HEK293T (cell line): ENCODE results near the gene ZNF385B.

ENCODE experiments used
- FOXM1 ChIP-seq: fragments of 450-650 bp; IDR thresholded peaks from 2 replicates; pipeline ENCODE4 v1.6.1; 2017; ENCODE audit warnings: mild to moderate bottlenecking, borderline replicate concordance
- LEF1 ChIP-seq: fragments of 450-650 bp; IDR thresholded peaks from 2 replicates; pipeline ENCODE4 v1.6.1; 2017; ENCODE audit warnings: mild to moderate bottlenecking, borderline replicate concordance
- TARDBP ChIP-seq: fragments of 450-650 bp; IDR thresholded peaks from 2 replicates; pipeline ENCODE4 v1.6.1; 2016

DNA sequence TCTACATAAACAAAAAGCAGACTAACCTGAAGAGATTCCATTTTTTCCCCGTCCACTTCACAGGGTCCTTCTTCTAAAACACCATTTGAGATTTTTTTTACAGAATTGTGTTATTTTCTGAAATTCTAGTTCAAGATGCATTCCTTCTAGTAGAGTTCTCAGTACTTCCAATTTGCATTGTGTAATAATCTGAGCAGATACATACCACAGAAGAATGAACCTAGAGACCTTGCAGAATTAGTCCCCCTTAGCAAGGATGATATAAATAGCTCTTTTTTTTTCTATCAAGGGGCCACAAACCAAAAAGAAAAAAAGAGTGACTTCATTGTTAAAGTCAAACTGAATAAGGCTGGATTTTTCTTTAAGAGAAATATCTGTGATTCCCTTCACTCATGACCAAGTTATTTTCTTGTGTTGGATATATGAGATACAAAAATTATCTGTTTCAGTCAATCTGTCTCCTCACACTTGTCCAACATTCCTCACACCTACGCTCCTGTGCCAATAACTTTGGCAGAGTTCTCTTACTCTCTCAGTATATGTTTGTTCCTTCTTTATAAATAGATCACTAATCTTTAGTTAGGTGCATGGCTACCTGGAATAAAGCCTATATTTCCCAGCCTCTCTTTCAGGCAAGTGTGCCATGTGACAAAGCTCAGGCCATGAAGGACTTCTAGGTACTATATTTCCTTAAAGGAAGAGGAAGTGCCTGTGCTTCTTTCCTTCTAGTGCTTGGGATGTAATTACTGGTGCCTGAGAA lies 183.5 kb downstream of the ZNF385B start:
- TF ChIP-seq LEF1 (no peak), FOXM1 (no peak), TARDBP (no peak)
